Femur (tissue), 1 donor: Measurements from ENCODE around the gene LLGL2.

Source experiments
- DNase-seq: peaks from one replicate; pipeline ENCODE4 v3.0.0-alpha.2; 2017

Gene LLGL2

GRCh38 chr17:75553295-75554110, 28.0 kb downstream of the LLGL2 start:
- DNase-seq: no peak

- DNase-seq: no peak
Measured at GRCh38 chr17:75555679-75556153, 30.2 kb downstream of the LLGL2 start.

- DNase-seq: peak; percentile 41
Measured at GRCh38 chr17:75557075-75557851, 31.8 kb downstream of the LLGL2 start.

DNA sequence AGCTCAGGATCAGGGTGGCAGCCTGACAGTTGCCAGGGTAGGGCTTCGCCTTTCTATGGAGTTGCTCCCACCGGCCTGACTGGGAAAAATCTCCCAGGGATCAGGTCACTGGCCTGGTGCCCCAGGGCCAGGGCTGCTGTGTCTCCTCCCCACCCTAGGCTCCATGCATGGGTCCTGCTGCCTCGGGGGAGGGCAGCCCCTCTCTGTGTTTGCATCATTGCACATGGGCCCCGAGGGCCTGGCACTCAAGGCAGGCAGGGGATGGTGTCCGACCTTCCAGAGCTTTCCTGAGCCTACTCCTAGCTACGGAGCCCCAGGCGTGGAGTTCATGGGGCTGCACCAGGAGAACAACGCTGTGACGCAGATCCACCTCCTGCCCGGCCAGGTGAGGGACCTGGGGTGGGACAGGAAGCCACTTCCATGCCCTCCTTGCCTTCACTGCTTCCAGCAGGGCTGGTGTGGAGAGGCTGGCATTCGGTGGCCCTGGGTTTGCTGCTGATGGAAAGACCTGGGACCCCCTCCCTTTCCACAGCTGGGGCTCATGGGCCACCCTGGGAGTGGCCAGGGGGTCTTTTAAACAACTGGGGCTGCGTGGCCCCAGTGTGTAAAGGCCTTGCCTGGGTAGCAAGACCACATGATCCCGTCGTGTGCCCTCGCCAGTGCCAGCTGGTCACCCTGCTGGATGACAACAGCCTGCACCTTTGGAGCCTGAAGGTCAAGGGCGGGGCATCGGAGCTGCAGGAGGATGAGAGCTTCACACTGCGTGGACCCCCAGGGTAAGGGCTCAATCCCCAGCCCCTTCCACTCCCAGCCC, 32.6 kb downstream of the LLGL2 start:
- no peak for DNase-seq

DNA sequence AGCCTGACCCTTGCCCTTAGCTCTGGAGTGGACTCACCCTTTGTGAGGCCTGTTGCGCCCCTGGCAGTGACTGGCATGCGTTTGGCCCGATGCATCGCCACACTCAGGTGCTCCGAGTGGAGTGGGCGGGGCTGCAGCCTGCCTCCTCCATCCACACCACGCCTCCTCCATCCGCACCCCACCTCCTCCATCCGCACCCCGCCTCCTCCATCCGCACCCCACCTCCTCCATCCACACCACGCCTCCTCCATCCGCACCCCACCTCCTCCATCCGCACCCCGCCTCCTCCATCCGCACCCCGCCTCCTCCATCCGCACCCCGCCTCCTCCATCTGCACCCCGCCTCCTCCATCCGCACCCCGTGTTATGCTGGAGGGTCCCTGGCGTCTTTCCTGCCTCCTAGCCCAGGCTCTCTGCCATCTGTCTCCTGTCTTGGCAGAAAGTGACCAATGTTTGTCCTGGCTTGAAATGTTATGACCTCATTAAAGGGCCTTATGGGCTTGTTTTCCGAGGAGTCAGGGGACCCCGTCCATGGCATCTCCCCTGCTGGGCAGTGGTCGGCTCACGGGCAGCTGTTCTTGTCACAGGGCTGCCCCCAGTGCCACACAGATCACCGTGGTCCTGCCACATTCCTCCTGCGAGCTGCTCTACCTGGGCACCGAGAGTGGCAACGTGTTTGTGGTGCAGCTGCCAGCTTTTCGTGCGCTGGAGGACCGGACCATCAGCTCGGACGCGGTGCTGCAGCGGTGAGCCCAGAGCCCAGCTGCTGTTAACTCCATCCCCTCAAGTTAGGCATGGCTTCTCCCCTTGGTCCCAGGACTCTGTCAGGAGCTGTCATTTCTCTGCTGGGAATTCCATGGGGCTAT, 33.4 kb downstream of the LLGL2 start:
- DNase-seq: no peak

GRCh38 chr17:75559958-75560533, 34.5 kb downstream of the LLGL2 start:
- no peak for DNase-seq

DNA sequence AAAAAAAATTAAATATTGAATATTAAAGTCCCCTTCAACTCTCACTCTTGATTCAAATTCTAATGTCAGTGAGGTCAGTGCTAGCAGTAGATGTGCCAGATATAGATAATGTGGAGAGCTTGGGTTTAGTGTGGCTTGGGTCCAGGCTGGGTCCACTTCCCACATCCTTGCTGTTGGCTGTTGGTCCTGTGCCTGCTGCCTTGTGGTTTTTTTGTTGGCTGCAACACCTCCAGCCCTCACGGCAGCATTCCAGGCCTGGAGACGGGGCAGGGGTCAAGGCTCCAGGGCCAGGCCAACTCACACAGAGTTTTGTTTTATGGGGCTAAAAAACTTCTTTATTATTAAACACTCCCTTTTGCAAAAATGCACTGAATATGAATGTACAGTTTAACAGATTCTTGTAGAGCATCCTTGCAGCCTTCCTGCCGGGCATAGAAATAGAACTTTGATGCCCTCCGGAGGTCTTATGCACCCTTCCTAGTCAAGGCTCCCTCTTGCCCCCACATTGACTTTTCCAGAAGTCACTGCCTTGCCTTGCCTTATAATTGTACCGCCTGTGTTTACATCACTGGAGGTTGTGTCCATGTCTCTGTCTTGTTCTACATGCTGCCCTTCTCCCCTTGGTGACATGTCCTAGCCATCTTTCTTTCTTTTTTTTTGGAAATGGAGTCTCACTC, 36.6 kb downstream of the LLGL2 start:
- no peak for DNase-seq

DNA sequence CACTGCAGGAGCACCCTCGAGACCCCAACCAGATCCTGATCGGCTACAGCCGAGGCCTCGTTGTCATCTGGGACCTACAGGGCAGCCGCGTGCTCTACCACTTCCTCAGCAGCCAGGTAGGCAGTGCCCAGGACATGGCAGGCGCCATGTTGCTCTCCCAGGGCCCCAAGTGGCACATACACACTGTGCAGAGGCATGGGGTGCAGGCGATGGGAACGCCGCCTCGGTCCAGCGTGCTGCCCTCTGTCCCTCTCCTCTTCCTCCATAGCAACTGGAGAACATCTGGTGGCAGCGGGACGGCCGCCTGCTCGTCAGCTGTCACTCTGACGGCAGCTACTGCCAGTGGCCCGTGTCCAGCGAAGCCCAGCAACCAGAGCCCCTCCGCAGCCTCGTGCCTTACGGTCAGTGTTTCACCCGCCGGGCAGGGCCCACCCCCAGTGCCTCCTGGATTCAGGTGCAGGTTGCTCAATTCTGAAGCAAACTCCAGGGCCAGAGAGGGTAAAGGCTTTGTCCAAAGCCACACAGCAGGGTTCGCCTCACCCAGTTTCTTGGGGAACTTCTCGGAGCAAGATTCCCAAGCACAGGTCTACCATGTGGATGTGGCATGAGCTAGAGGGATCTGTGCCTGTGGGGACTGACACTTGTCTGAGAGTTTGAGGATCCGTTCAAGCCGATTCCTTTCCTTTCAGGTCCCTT, 37.7 kb downstream of the LLGL2 start:
- no peak for DNase-seq

DNA sequence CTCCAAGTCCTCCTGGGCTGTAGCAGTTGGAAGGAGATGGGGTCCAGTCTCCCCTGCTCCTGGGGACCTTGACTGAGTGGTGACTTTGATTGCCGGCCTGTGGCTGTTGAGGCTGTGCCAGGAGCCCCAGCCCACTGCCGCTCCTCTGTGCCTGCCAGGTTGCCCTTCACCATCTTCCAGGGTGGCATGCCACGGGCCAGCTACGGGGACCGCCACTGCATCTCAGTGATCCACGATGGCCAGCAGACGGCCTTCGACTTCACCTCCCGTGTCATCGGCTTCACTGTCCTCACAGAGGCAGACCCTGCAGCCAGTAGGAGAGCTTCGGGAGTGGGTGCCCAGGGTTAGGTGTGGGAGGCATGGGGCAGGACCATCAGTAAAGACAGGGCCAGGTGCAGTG, 38.7 kb downstream of the LLGL2 start:
- no peak for DNase-seq

DNA sequence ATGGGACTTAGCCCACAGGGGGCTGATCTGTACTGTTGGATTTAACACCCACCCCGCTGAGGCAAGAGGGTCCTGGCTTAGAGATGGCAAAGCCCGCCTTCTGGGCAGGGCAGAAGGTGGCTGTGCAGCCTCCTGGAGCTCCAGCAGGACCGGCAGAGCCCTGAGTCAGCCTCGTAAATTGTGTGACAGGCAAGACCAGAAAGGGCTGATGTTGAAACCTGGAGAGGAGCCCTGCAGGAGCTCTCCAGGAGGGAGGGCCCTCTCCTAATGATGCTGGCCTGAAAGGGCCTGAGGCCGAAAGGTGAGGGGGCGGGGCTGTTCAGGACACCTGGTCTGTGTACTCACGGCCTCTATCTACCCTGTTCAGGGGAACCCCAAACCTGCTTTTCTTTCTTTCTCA, 39.6 kb downstream of the LLGL2 start:
- DNase-seq: no peak

GRCh38 chr17:75565618-75566017, 40.1 kb downstream of the LLGL2 start:
- no peak for DNase-seq

- no peak for DNase-seq
Measured at GRCh38 chr17:75566416-75566815, 40.9 kb downstream of the LLGL2 start.

GRCh38 chr17:75566834-75567233, 41.3 kb downstream of the LLGL2 start:
- DNase-seq: no peak

- DNase-seq: no peak
Measured at GRCh38 chr17:75568412-75569255, 43.1 kb downstream of the LLGL2 start.

- DNase-seq: no peak
Measured at GRCh38 chr17:75570034-75570676, 44.7 kb downstream of the LLGL2 start.

DNA sequence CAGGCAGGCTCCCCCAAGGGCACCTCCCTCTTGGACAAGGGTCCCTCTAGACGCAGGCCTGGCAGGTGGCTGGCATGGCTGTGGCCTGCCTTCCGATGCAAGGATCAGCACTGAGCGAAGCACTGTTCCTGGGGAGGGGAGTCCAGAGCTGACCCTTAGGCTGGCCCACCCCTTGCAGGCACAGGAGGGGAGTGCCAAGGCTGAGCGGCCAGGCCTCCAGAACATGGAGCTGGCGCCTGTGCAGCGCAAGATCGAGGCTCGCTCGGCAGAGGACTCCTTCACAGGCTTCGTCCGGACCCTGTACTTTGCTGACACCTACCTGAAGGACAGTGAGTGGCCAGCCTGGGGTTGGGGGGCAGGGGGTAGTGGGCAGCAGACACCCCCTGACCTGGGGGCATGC, 45.3 kb downstream of the LLGL2 start:
- no peak for DNase-seq

- peak; percentile 59 for DNase-seq
Measured at GRCh38 chr17:75571197-75571884, 45.8 kb downstream of the LLGL2 start.

- no peak for DNase-seq
Measured at GRCh38 chr17:75571885-75572215, 46.4 kb downstream of the LLGL2 start.
